ENCODE measurements around the gene TTC39C. TPM values are rescaled to one million over a fixed set of nuclear protein-coding genes. Genes with fewer than 3 reads are reported as not detected.

The TTC39C gene
- total and polyA plus RNA-seq, 2 of the 8 experiments (the other 6 are each of a cell fraction or from before 2014, with no cell fraction given) = 8.1 to 79.1 TPM

- Histone ChIP-seq H3K4me2 (ENCODE audit: insufficient read depth in 1 of 2, low read depth in 2 of 2, low read length in 2 of 2) (no peak overlapping the region), H2BK120ac (replicated peaks; ENCODE audit: low read depth, low read length) (no peak overlapping the region), H3K4me1 (replicated peaks in 1 of 4; ENCODE audit: control insufficient read depth in 3 of 4, insufficient read depth in 4 of 4, low read length in 3 of 4) (peaks cover 0 to 3% (median 0%) of the 10 kb centered on the region in 4 experiments; a peak in 3 of 7 replicates), H4K91ac (replicated peaks; ENCODE audit: insufficient read length, low read length) (no peak overlapping the region), H3K9ac (replicated peaks in 1 of 4; ENCODE audit: extremely low read depth in 1 of 4, low read depth in 3 of 4, low read length in 3 of 4) (no peak overlapping the region), H2BK15ac (ENCODE audit: low read length) (no peak overlapping the region), H3K9me3 (ENCODE audit: insufficient read depth in 2 of 2, low read depth in 1 of 2, low read length in 1 of 2) (no peaks in the 10 kb centered on the region), H2AK5ac (ENCODE audit: low read depth, low read length) (no peak overlapping the region), H3K4me3 (ENCODE audit: extremely low read depth in 1 of 4, insufficient read depth in 2 of 4, low read depth in 3 of 4, low read length in 4 of 4) (no peak overlapping the region), H3K27ac (ENCODE audit: low read depth, low read length) (no peak overlapping the region), H4K8ac (ENCODE audit: extremely low read depth, insufficient read depth, low read length) (no peak overlapping the region), H4K5ac (ENCODE audit: insufficient read length, low read depth, low read length) (no peak overlapping the region), H3K79me1 (ENCODE audit: low read depth, low read length) (no peaks in the 10 kb centered on the region), H2AFZ (ENCODE audit: low read length) (no peak overlapping the region), H2BK12ac (ENCODE audit: low read depth, low read length) (no peak overlapping the region), H3K56ac (replicated peaks; ENCODE audit: insufficient read length, low read depth, low read length) (no peak overlapping the region), H3K27me3 (replicated peaks in 1 of 4; ENCODE audit: control insufficient read depth in 3 of 4, extremely low read depth in 1 of 4, insufficient read depth in 3 of 4, low read length in 3 of 4) (no peaks in the 10 kb centered on the region), H3K14ac (ENCODE audit: insufficient read length) (no peak overlapping the region), H4K20me1 (replicated peaks in 1 of 2; ENCODE audit: control insufficient read depth in 1 of 2, insufficient read depth in 2 of 2, low read length in 2 of 2) (no peaks in the 10 kb centered on the region), H3K79me2 (ENCODE audit: control insufficient read depth in 1 of 2, insufficient read depth in 2 of 2, low read length in 2 of 2) (no peaks in the 10 kb centered on the region), H2BK20ac (ENCODE audit: low read length) (no peak overlapping the region), H3K23ac (ENCODE audit: insufficient read length) (no peak overlapping the region), H3K18ac (ENCODE audit: extremely low read depth, low read length) (no peak overlapping the region), H3K4ac (replicated peaks; ENCODE audit: insufficient read length, low read depth, low read length) (no peak overlapping the region), H3K36me3 (ENCODE audit: control insufficient read depth in 2 of 4, insufficient read depth in 4 of 4, low read length in 3 of 4) (no peaks in the 10 kb centered on the region), H3K23me2 (ENCODE audit: low read depth, low read length) (no peaks in the 10 kb centered on the region), H2BK5ac (ENCODE audit: low read depth, low read length) (no peak overlapping the region)
- ChIA-PET CTCF (ENCODE audit: partially characterized antibody) (no interaction called here), POLR2A (ENCODE audit: partially characterized antibody) (no interaction called here)
- TF ChIP-seq RFX5 (IDR thresholded peaks at IDR 0.05; ENCODE audit: borderline replicate concordance, low read depth, low read length) = no peak
- FAIRE-seq (no peak), DNase-seq (ENCODE audit: low read depth in 1 of 2, low spot score in 2 of 2) (no peak)
- WGBS, 2 experiments (ENCODE audit: extremely low coverage in 1 of 2, insufficient coverage in 1 of 2, insufficient read length in 1 of 2, insufficient replicate concordance in 2 of 2, low coverage in 1 of 2, low lambda C conversion rate in 2 of 2, missing lambda C conversion rate in 1 of 2) = 97% methylated on average over 2 of the region's 2 CpGs; no CpG with 5 or more reads in 1 of the 2 experiments
Observed at GRCh38 chr18:23998018-23998417, 16.5 kb upstream of the TTC39C start.

Measured in H1 (cell line).